ENCODE data around the gene NBPF3. TPM values are rescaled to one million over a fixed set of nuclear protein-coding genes. Genes with fewer than 3 reads are reported as not detected.

NBPF3 gene
- polyA plus RNA-seq, 2 of the 4 experiments (the other 2 are of a cell fraction) = 7.4 to 8.5 TPM

GRCh38 chr1:21514245-21514644, 74.3 kb downstream of the NBPF3 start:
- H3K9me3 ChIP-seq = no peaks in the 10 kb centered on the region
- H3K27ac ChIP-seq = no peak overlapping the region
- 48% methylated on average over 3 of the region's 5 CpGs for WGBS (ENCODE audit: missing lambda C conversion rate)
- no peak overlapping the region for H3K4me2 ChIP-seq
- no peaks in the 10 kb centered on the region for H3K4me1 ChIP-seq
- H3K4me3 ChIP-seq = no peak overlapping the region
- DNase-seq (ENCODE audit: low read depth in 1 of 2, low spot score in 1 of 2) (no peak), ATAC-seq (no peak; a peak in 1 of 6 replicates), FAIRE-seq (no peak)
- ChIA-PET CTCF (interaction anchor here (0.7 to 10.3 kb wide), 4 partner anchors 18 to 80 kb away, joined by 3 to 60 read pairs (median 4); no protein-coding TSS in a partner anchor), POLR2A (no interaction called here)
- TF ChIP-seq ZC3H11A (IDR thresholded peaks at IDR 0.05) (no peak), NR3C1 (IDR thresholded peaks at IDR 0.05) (no peak), CBX8 (IDR thresholded peaks at IDR 0.05) (no peak), REST (IDR thresholded peaks at IDR 0.05) (no peak), EHMT2 (IDR thresholded peaks at IDR 0.05; ENCODE audit: low read depth) (no peak), HMGXB4 (CRISPR knock-in tag; IDR thresholded peaks at IDR 0.05; ENCODE audit: borderline replicate concordance) (no peak), ATOH8 (CRISPR knock-in tag; IDR thresholded peaks at IDR 0.05; ENCODE audit: low read depth) (no peak), CHD2 (IDR thresholded peaks at IDR 0.05; ENCODE audit: low read length, partially characterized antibody) (no peak), HOXA7 (CRISPR knock-in tag; IDR thresholded peaks at IDR 0.05) (no peak), POLR2AphosphoS2 (conservative IDR thresholded peaks at IDR 0.05; ENCODE audit: low read length) (no peak), CBX2 (IDR thresholded peaks at IDR 0.05; ENCODE audit: borderline replicate concordance, low read depth) (no peak), GATA3 (IDR thresholded peaks at IDR 0.05; ENCODE audit: borderline replicate concordance) (no peak)

- ChIA-PET CTCF (interaction anchor here (1.2 to 4.1 kb wide), 5 partner anchors 9 to 147 kb away, joined by 4 to 20 read pairs (median 5); partner anchors contain the start of gene ALPL), POLR2A (no interaction called here)
- Histone ChIP-seq H3K4me2 (no peak overlapping the region), H3K4me3 (no peak overlapping the region), H3K4me1 (no peaks in the 10 kb centered on the region), H3K27ac (no peak overlapping the region), H3K9me3 (no peaks in the 10 kb centered on the region)
- ATAC-seq (no peak), DNase-seq (ENCODE audit: low read depth in 1 of 2, low spot score in 1 of 2) (no peak), FAIRE-seq (no peak)
- no peak for TF ChIP-seq JUNB (IDR thresholded peaks at IDR 0.05)
- no peak for TF ChIP-seq POLR2AphosphoS2 (conservative IDR thresholded peaks at IDR 0.05; ENCODE audit: low read length)
- no peak for TF ChIP-seq MAFK (IDR thresholded peaks at IDR 0.05; ENCODE audit: partially characterized antibody)
- TF ChIP-seq RFX5 (IDR thresholded peaks at IDR 0.05) = no peak
- TF ChIP-seq CHD4 (IDR thresholded peaks at IDR 0.05; ENCODE audit: borderline replicate concordance) = no peak
- no peak for TF ChIP-seq EHF (CRISPR knock-in tag; IDR thresholded peaks at IDR 0.05)
- TF ChIP-seq FOXS1 (CRISPR knock-in tag; IDR thresholded peaks at IDR 0.05) = no peak
- no peak for TF ChIP-seq ELK1 (IDR thresholded peaks at IDR 0.05; ENCODE audit: low read depth, low read length)
- no peak for TF ChIP-seq BHLHE40 (IDR thresholded peaks at IDR 0.05; ENCODE audit: low read depth, low read length)
- TF ChIP-seq BCL3 (IDR thresholded peaks at IDR 0.05) = no peak
- no peak for TF ChIP-seq SREBF2 (IDR thresholded peaks at IDR 0.05)
- TF ChIP-seq MAX (IDR thresholded peaks at IDR 0.05) = no peak
- no peak for TF ChIP-seq JUN (IDR thresholded peaks at IDR 0.05)
- TF ChIP-seq TP53 (CRISPR knock-in tag; IDR thresholded peaks at IDR 0.05) = no peak
- TF ChIP-seq NR3C1 (IDR thresholded peaks at IDR 0.05) = no peak
- no peak for TF ChIP-seq CEBPB (IDR thresholded peaks at IDR 0.05)
- TF ChIP-seq SMC3 (IDR thresholded peaks at IDR 0.05) = no peak
- TF ChIP-seq ZFP36 (IDR thresholded peaks at IDR 0.05; ENCODE audit: borderline replicate concordance, partially characterized antibody) = no peak
- 66% methylated on average over 3 of the region's 3 CpGs for WGBS (ENCODE audit: missing lambda C conversion rate)
These were observed 77.2 kb downstream of the NBPF3 start for GRCh38 chr1:21517161-21517589.

Measured in A549 (cell line).